Right lobe of liver (tissue), 6 donors: ENCODE measurements around the gene SCNN1A. TPM values are rescaled to one million over a fixed set of nuclear protein-coding genes. Genes with fewer than 3 reads are reported as not detected.
A peak's percentile ranks its signal among the peaks of the same experiment; 100 is the strongest.

Experiments used
- ATAC-seq, 4 donors: fragments of 200-7000 bp; cut with Tn5 transposase; one replicate each; pipeline ENCODE4 v1.9.1; 2020; ENCODE audit warnings: mild to moderate bottlenecking in 4 of 4, moderate library complexity in 4 of 4
- DNase-seq, 3 donors: peaks; one replicate each; pipeline ENCODE4 v3.0.0-alpha.2; 2020
- H3K27ac ChIP-seq, 3 donors: fragments of 200-600 bp; one replicate each; pipeline ENCODE4 v1.8.0; 2022
- H3K27me3 ChIP-seq, 2 donors: fragments of 200-600 bp; one replicate each; pipeline ENCODE4 v1.8.0; 2022
- H3K36me3 ChIP-seq, 4 donors: fragments of 200-600 bp; sonication (generic) in 1 of 4; one replicate each; pipeline versions ENCODE4 v1.5.1 to v1.8.0; 2017 to 2022; ENCODE audit warnings: control low read depth in 1 of 4
- H3K4me1 ChIP-seq, 4 donors: fragments of 200-600 bp; sonication (generic) in 1 of 4; one replicate each; pipeline versions ENCODE4 v1.5.1 to v1.8.0; 2017 to 2022; ENCODE audit warnings: control low read depth in 1 of 4
- H3K4me3 ChIP-seq, 3 donors: fragments of 200-600 bp; one replicate each; pipeline ENCODE4 v1.8.0; 2022
- H3K9me3 ChIP-seq, 4 donors: fragments of 200-600 bp; sonication (generic) in 1 of 4; one replicate each; pipeline versions ENCODE4 v1.5.1 to v1.8.0; 2017 to 2022; ENCODE audit warnings: control low read depth in 1 of 4
- POLR2A ChIP-seq: fragments of 450-650 bp; IDR thresholded peaks from one replicate; pipeline ENCODE4 v1.6.1; 2017; ENCODE audit warnings: antibody characterized with exemption, mild to moderate bottlenecking
- WGBS: methylation state at CpG from one replicate; pipeline ENCODE4 v1.1.6; 2018; ENCODE audit warnings: low coverage, low lambda C conversion rate; ENCODE audit not compliant: insufficient coverage; ENCODE audit errors: missing lambda C conversion rate; 5-methylcytosine and 5-hydroxymethylcytosine counted together
- intact Hi-C, 2 donors: fragments of 100-400 bp; cut with DNase I; formaldehyde crosslinking; loops; one replicate each; pipeline versions ENCODE4 v1.11.2 to v1.14.1; 2022
- total RNA-seq, 6 experiments: library from RNA; depleted of rRNA in 2 of 6; stranded (reverse); fragments of >200 nt in 2 of 6; fragmentation: NEBNext Ultra II Directional in 3 of 6; extraction: Animal tissue kit (Norgen Biotek cat#: 25700) in 3 of 6; gene quantifications; one replicate each; pipeline versions ENCODE4 v1.1.0 to v1.2.4, GENCODE V29; 2016 to 2023
- TF ChIP-seq, protein P1 (sequence below), 4 donors: fragments of 200-600 bp in 3 of 4; fragments of 450-650 bp in 1 of 4; IDR thresholded peaks; one replicate each; pipeline versions ENCODE4 v1.5.1 to v1.8.0; 2016 to 2022; ENCODE audit warnings: antibody characterized with exemption in 4 of 4, mild to moderate bottlenecking in 2 of 4
- donor health status: DM: no; HTN: yes; CAD: no.
- donor health status: DM: no; HTN: no; CAD: no.
- donor health status: DM: no; HTN: no; CAD: no.
- donor health status: DM: no; HTN: yes; CAD: no.
- donor health status: DM: no; HTN: yes; CAD: no.

The SCNN1A gene
- total RNA-seq, 6 experiments from 2014 or later: 2.1 to 9.5 (median 6.0) TPM

DNA sequence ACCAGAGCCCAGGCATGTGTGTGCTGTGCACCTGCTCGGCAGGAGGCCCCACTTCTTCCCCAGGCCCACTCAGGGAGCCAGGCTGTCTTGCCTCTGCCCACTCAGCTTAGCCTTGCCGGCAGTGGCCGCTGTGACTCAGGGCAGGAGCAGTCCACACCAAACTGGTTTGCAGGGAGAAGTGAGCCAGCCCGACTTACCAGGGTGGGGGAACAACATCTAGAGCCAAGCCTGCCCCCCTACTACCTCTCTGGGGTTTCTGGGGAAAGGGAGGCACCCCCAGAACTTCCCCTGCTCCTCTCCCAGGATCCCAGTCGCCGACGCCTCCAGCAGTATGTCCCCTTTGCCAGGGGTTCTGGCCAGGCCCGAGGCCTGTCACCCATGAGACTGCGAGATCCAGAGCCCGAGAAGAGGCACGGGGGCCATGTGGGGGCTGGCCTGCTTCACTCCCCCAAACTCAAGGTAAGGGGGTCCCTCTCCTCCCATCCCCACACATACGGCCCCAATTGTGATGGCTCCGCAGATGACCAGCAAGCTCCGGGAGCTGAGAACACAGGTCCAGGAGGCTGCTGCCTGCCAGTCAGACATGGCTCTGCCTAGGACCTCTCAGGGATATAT, 61.9 kb downstream of the SCNN1A start:
- ATAC-seq (no peak), DNase-seq (no peak)
- no CpG with 5 or more reads among the region's 14 CpGs for WGBS
- Histone ChIP-seq H3K9me3 (no peaks in the 10 kb centered on the region), H3K27me3 (no peaks in the 10 kb centered on the region), H3K4me3 (no peak overlapping the region), H3K36me3 (no peaks in the 10 kb centered on the region), H3K4me1 (peaks cover 0 to 13% (median 0%) of the 10 kb centered on the region in 4 donors), H3K27ac (no peak overlapping the region)
- no peak for TF ChIP-seq POLR2A
- TF ChIP-seq, protein P1, sequence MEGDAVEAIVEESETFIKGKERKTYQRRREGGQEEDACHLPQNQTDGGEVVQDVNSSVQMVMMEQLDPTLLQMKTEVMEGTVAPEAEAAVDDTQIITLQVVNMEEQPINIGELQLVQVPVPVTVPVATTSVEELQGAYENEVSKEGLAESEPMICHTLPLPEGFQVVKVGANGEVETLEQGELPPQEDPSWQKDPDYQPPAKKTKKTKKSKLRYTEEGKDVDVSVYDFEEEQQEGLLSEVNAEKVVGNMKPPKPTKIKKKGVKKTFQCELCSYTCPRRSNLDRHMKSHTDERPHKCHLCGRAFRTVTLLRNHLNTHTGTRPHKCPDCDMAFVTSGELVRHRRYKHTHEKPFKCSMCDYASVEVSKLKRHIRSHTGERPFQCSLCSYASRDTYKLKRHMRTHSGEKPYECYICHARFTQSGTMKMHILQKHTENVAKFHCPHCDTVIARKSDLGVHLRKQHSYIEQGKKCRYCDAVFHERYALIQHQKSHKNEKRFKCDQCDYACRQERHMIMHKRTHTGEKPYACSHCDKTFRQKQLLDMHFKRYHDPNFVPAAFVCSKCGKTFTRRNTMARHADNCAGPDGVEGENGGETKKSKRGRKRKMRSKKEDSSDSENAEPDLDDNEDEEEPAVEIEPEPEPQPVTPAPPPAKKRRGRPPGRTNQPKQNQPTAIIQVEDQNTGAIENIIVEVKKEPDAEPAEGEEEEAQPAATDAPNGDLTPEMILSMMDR (IDR thresholded peaks at IDR 0.05): no peak
- intact Hi-C loops: no loop called here

DNA sequence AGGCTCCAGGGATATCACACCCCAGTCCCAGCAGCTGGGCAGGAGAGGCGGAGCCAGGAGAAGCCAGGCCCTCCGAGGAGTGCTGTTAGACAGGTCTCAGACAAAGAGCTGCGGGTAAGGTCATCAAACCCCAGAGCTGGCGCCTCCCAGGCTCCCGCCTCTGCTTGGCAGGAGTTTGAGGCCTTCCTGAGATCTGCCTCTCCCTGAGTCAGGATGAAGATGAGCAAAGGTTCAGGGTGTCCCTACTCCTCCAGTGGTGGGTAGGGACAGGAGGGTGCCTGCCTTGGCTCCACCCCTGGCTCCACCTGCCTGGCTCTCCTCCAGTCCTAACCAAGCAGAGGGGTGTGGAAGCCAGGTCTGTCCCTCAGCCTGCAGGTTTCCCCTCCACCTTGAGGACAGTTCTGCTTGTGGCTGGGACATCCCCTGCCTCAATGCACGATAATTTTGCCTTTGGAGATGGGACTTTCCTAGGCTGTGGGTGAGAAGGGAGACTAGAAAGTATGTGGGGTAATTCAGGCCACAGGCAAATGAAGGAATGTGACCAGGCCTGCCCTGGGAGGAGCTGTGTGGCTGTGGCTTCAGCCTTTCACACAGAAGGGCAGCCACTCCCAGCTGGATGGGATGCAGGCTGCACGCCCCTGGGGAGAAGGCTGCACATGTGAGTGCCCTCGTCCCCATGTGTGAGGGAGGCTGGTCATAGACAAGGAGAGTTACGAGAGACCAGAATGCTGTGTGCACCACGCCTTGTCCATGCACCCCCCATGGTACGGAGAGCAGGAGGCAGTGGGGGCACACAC, 62.6 kb downstream of the SCNN1A start:
- TF ChIP-seq POLR2A: no peak
- TF ChIP-seq, protein P1 (IDR thresholded peaks at IDR 0.05): no peak
- Histone ChIP-seq H3K4me1 (peaks cover 0 to 13% (median 0%) of the 10 kb centered on the region in 4 donors), H3K36me3 (no peaks in the 10 kb centered on the region), H3K27ac (no peak overlapping the region), H3K4me3 (no peak overlapping the region), H3K27me3 (no peaks in the 10 kb centered on the region), H3K9me3 (no peaks in the 10 kb centered on the region)
- DNase-seq (peak in 2 of 3 donors; percentile 51 to 78), ATAC-seq (peak; percentile 25 to 59 (median 42))
- 40% methylated on average over 1 of the region's 11 CpGs for WGBS
- intact Hi-C loops: no loop called here

DNA sequence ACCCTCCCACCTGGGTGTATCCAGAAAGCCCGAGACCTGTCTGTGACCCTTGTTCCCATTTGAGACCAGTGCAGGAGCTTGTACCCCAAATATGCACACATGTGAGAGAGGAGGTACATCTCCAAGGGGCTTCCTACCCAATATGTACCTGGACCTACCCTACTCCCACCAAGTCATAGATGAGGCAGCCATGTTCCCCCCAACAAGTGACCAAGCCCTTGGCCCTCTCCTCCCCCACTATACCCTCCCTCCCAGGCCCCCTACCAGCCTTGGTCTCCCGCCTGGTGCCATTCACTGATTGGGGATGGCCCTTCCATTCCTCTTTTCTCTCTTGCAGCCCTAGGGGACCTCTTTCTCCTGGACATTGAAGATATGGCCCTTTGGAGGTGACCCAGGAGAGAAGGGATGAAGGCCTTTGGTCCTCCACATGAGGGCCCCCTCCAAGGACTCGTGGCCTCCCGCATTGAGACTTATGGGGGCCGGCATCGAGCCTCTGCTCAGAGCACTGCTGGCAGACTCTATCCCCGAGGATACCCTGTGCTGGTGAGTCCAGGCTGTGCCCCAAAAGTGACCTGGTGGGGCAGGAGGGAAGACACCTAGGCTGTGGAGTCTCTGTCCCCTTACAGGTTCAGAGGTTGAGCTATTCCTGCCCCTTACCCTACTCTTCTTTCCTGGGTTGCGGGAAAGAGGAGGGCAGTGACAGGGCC, 63.4 kb downstream of the SCNN1A start:
- H3K36me3 ChIP-seq: no peaks in the 10 kb centered on the region
- no peak for TF ChIP-seq POLR2A
- TF ChIP-seq, protein P1 (IDR thresholded peaks at IDR 0.05): no peak
- WGBS: 90% methylated on average over 3 of the region's 8 CpGs
- intact Hi-C loops: no loop called here
- no peak overlapping the region for H3K27ac ChIP-seq
- ATAC-seq: no peak
- no peak for DNase-seq
- H3K27me3 ChIP-seq: no peaks in the 10 kb centered on the region
- H3K9me3 ChIP-seq: no peaks in the 10 kb centered on the region
- no peak overlapping the region for H3K4me3 ChIP-seq
- H3K4me1 ChIP-seq: peaks cover 0 to 13% (median 0%) of the 10 kb centered on the region in 4 donors

DNA sequence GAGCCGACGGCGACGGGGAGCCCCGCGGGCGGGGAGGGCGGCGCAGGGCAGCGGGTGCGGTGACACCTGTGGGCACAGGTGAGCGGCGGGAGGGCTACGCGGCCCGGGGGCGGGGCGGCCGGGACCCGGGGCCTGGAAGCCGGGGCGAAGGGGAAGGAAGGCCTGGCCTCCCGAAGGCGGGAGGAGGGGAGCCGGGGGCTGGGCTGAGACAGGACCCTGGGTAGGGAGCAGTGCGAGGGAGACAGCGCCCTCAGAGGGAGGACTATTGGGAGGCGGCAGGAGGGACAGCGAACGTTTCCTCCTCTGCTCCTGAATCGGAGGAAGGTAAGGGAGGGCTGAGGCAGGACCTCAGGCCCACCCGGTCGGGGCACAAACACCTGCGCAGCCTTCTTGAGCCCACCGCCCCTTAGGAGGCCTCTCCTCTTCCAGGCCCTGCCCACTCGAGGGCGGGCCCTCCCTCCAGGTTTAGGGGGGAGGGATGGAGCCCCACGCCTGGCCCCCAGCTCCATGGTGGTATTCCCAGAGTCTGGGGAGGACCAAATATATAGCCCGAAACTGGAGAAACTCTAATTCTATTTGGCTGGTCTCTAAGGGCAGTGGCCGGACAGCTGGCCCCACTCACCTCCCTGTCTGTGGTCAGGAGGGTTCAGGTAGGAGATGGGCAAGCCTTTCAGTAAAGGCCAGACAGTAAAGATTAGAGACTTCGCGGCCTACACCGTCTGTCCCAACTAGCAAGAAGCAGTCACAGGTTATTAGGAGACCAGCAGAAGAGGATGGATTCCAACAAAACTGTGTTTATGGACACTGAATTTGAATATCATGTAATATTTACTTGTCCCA, 64.4 kb downstream of the SCNN1A start:
- DNase-seq (no peak), ATAC-seq (peak in 1 of 4 donors; percentile 1)
- 22% methylated on average over 9 of the region's 43 CpGs for WGBS
- H3K27me3 ChIP-seq: no peaks in the 10 kb centered on the region
- H3K4me1 ChIP-seq: peaks cover 0 to 13% (median 0%) of the 10 kb centered on the region in 4 donors
- intact Hi-C loops: no loop called here
- TF ChIP-seq, protein P1 (IDR thresholded peaks at IDR 0.05): no peak
- no peak for TF ChIP-seq POLR2A
- H3K36me3 ChIP-seq: no peaks in the 10 kb centered on the region
- peak overlapping the region in 2 of 3 donors; percentile 6 to 55 for H3K27ac ChIP-seq
- H3K4me3 ChIP-seq: peak overlapping the region; percentile 45 to 59 (median 55)
- H3K9me3 ChIP-seq: no peaks in the 10 kb centered on the region
